DND-41 (cell line): ENCODE data around the gene NLE1.

Source experiments
- ATAC-seq: fragments of 200-7000 bp; cut with Tn5 transposase; 3 replicates; pipeline ENCODE4 v1.9.1; 2021; ENCODE audit warnings: low read depth; ENCODE audit not compliant: insufficient read depth
- DNase-seq: peaks from one replicate; pipeline ENCODE4 v3.0.0-alpha.2; 2020
- H2AFZ ChIP-seq: 2 replicates; pipeline ENCODE4 v1.6.0; 2012; ENCODE audit warnings: low read depth, low read length
- H3K27ac ChIP-seq: 2 replicates; pipeline ENCODE4 v1.5.1; 2012; ENCODE audit warnings: low read length, inconsistent platforms
- H3K27me3 ChIP-seq: fragments of 200-600 bp; sonication (generic); 2 replicates; pipeline ENCODE4 v1.6.0; 2012; ENCODE audit warnings: low read length, mild to moderate bottlenecking, inconsistent platforms; ENCODE audit not compliant: insufficient read depth, poor library complexity
- H3K36me3 ChIP-seq: 2 replicates; pipeline ENCODE4 v1.5.1; 2012; ENCODE audit warnings: low read length, inconsistent platforms; ENCODE audit not compliant: insufficient read depth
- H3K4me1 ChIP-seq: 2 replicates; pipeline ENCODE4 v1.5.1; 2012; ENCODE audit warnings: mild to moderate bottlenecking, low read length; ENCODE audit not compliant: insufficient read depth
- H3K4me2 ChIP-seq: 2 replicates; pipeline ENCODE4 v1.6.0; 2012; ENCODE audit warnings: mild to moderate bottlenecking, moderate library complexity, low read length, inconsistent platforms; ENCODE audit not compliant: insufficient read depth
- H3K4me3 ChIP-seq, 2 experiments: fragments of 200-600 bp in 1 of 2; shearing (Covaris generic) in 1 of 2; 2 replicates each; pipeline ENCODE4 v1.5.1; 2012 to 2016; ENCODE audit warnings: inconsistent platforms in 2 of 2, low read length in 2 of 2, mild to moderate bottlenecking in 2 of 2, low read depth in 1 of 2, moderate library complexity in 1 of 2
- H3K79me2 ChIP-seq: 2 replicates; pipeline ENCODE4 v1.6.0; 2012; ENCODE audit warnings: low read length, inconsistent platforms; ENCODE audit not compliant: insufficient read depth
- H3K9ac ChIP-seq: 2 replicates; pipeline ENCODE4 v1.6.0; 2012; ENCODE audit warnings: low read depth, mild to moderate bottlenecking, inconsistent platforms, low read length, moderate library complexity
- H3K9me3 ChIP-seq: 2 replicates; pipeline ENCODE4 v1.5.1; 2012; ENCODE audit warnings: low read length, moderate library complexity, mild to moderate bottlenecking, inconsistent platforms; ENCODE audit not compliant: insufficient read depth, severe bottlenecking
- H4K20me1 ChIP-seq: 2 replicates; pipeline ENCODE4 v1.6.0; 2012; ENCODE audit warnings: low read length; ENCODE audit not compliant: insufficient read depth
- EZH2 ChIP-seq: IDR thresholded peaks from 3 replicates; pipeline ENCODE4 v1.6.1; 2012; ENCODE audit warnings: borderline replicate concordance, low read depth, mild to moderate bottlenecking, moderate library complexity, low read length, inconsistent platforms; ENCODE audit not compliant: severe bottlenecking
- TF ChIP-seq, protein P1 (sequence below): IDR thresholded peaks from 2 replicates; pipeline ENCODE4 v1.5.1; 2012; ENCODE audit warnings: borderline replicate concordance, low read length, moderate library complexity, mild to moderate bottlenecking; ENCODE audit not compliant: poor library complexity, severe bottlenecking; ENCODE audit errors: extremely low read depth

Gene NLE1

GRCh38 chr17:35104844-35105450 is 37.2 kb downstream of the NLE1 start:
- Histone ChIP-seq H4K20me1 (peaks cover 3% of the 10 kb centered on the region), H3K79me2 (peaks cover 13% of the 10 kb centered on the region), H3K36me3 (peaks cover 76% of the 10 kb centered on the region), H3K4me3 (no peak overlapping the region), H3K9ac (no peak overlapping the region), H3K4me2 (no peak overlapping the region), H2AFZ (no peak overlapping the region), H3K4me1 (no peaks in the 10 kb centered on the region), H3K9me3 (no peaks in the 10 kb centered on the region), H3K27ac (no peak overlapping the region), H3K27me3 (no peaks in the 10 kb centered on the region)
- ATAC-seq = no peak
- no peak for DNase-seq
- TF ChIP-seq, protein P1, sequence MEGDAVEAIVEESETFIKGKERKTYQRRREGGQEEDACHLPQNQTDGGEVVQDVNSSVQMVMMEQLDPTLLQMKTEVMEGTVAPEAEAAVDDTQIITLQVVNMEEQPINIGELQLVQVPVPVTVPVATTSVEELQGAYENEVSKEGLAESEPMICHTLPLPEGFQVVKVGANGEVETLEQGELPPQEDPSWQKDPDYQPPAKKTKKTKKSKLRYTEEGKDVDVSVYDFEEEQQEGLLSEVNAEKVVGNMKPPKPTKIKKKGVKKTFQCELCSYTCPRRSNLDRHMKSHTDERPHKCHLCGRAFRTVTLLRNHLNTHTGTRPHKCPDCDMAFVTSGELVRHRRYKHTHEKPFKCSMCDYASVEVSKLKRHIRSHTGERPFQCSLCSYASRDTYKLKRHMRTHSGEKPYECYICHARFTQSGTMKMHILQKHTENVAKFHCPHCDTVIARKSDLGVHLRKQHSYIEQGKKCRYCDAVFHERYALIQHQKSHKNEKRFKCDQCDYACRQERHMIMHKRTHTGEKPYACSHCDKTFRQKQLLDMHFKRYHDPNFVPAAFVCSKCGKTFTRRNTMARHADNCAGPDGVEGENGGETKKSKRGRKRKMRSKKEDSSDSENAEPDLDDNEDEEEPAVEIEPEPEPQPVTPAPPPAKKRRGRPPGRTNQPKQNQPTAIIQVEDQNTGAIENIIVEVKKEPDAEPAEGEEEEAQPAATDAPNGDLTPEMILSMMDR = no peak
- TF ChIP-seq EZH2 = no peak

DNA sequence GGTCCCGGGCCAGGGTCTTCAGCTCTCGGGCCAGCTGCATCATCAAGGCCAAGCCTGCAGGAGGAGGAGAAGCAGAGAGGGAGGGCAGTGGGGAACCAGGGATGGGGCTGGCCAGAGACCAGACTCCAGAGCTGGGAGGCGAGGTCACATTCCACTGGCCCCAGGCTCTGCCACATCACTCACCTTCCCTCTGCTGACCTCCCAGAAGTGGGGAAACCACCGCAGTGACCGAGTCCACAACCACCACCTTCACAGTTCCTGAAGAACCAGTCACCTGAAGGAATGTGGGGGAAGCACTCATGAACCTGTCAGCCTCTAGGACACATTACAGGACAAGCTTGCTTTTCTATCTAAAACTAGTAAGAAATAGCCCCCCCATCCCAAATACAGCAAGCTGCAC is 38.8 kb downstream of the NLE1 start:
- TF ChIP-seq, protein P1 = no peak
- TF ChIP-seq EZH2 = no peak
- ATAC-seq (no peak), DNase-seq (no peak)

GRCh38 chr17:35101725-35102124 is 40.4 kb downstream of the NLE1 start:
- Histone ChIP-seq H2AFZ (no peak overlapping the region), H3K36me3 (peaks cover 79% of the 10 kb centered on the region), H4K20me1 (no peaks in the 10 kb centered on the region), H3K27ac (no peak overlapping the region), H3K4me2 (no peak overlapping the region), H3K4me1 (no peaks in the 10 kb centered on the region), H3K9me3 (no peaks in the 10 kb centered on the region), H3K79me2 (no peaks in the 10 kb centered on the region), H3K27me3 (no peaks in the 10 kb centered on the region), H3K4me3 (no peak overlapping the region), H3K9ac (no peak overlapping the region)
- DNase-seq (no peak), ATAC-seq (no peak)
- TF ChIP-seq EZH2 = no peak
- TF ChIP-seq, protein P1 = no peak

More for the DNA sequence above, 38.8 kb downstream of the NLE1 start:
- Histone ChIP-seq H3K4me1 (no peaks in the 10 kb centered on the region), H2AFZ (no peak overlapping the region), H3K9ac (no peak overlapping the region), H3K4me3 (no peak overlapping the region), H3K36me3 (peaks cover 86% of the 10 kb centered on the region), H3K4me2 (no peak overlapping the region), H3K79me2 (peaks cover 2% of the 10 kb centered on the region; the same call in 1 of the 2 replicates), H3K9me3 (no peaks in the 10 kb centered on the region), H3K27me3 (no peaks in the 10 kb centered on the region), H3K27ac (no peak overlapping the region), H4K20me1 (peaks cover 3% of the 10 kb centered on the region)

- Histone ChIP-seq H3K27ac (no peak overlapping the region), H3K9ac (no peak overlapping the region), H3K79me2 (no peaks in the 10 kb centered on the region), H2AFZ (no peak overlapping the region), H3K36me3 (peaks cover 78% of the 10 kb centered on the region), H3K4me1 (no peaks in the 10 kb centered on the region), H4K20me1 (no peaks in the 10 kb centered on the region), H3K9me3 (no peaks in the 10 kb centered on the region), H3K4me3 (no peak overlapping the region), H3K4me2 (no peak overlapping the region), H3K27me3 (no peaks in the 10 kb centered on the region)
- no peak for DNase-seq
- no peak for ATAC-seq
- no peak for TF ChIP-seq EZH2
- TF ChIP-seq, protein P1 = no peak
Measured at GRCh38 chr17:35101036-35101435, 41.1 kb downstream of the NLE1 start.
